IMR-90 (cell line): ENCODE measurements around the gene CRHBP. TPM values are rescaled to one million over a fixed set of nuclear protein-coding genes. Genes with fewer than 3 reads are reported as not detected.

Experiments
- ATAC-seq: fragments of 200-7000 bp; cut with Tn5 transposase; 2 replicates; pipeline ENCODE4 v1.9.1; 2020; ENCODE audit warnings: low read depth, mild to moderate bottlenecking, moderate library complexity
- BruUV-seq: library from RNA; stranded (reverse); fragments of 400-500 nt; replicated peaks from 2 replicates; lab custom pipeline; 2021; lab: Mats Ljungman, UMichigan
- CTCF ChIA-PET: fragments of 300-600 bp; formaldehyde crosslinking; extraction: SDS; loops from one replicate; lab custom pipeline; 2021; ENCODE audit warnings: antibody characterized with exemption; lab: Yijun Ruan, JAX
- POLR2A ChIA-PET: fragments of 300-600 bp; sonication (Branson Sonifier 250); formaldehyde crosslinking; loops from one replicate; lab custom pipeline; 2022; ENCODE audit warnings: antibody characterized with exemption; ENCODE audit not compliant: unreplicated experiment; lab: Charles Lee
- DNase-seq: peaks from one replicate; pipeline ENCODE4 v3.0.0; 2013
- H2AFZ ChIP-seq: replicated peaks from 2 replicates; pipeline ENCODE3; 2013; ENCODE audit warnings: low read length, mild to moderate bottlenecking; ENCODE audit not compliant: poor library complexity
- H2AK5ac ChIP-seq: 2 replicates; pipeline ENCODE4 v1.6.1; 2013; ENCODE audit warnings: low read depth, low read length, inconsistent platforms
- H2AK9ac ChIP-seq: replicated peaks from 2 replicates; pipeline ENCODE3; 2013; ENCODE audit warnings: mild to moderate bottlenecking, low read depth, low read length, moderate library complexity; ENCODE audit not compliant: poor library complexity
- H2BK120ac ChIP-seq: 2 replicates; pipeline ENCODE4 v1.6.1; 2013; ENCODE audit warnings: low read depth, low read length, inconsistent platforms
- H2BK15ac ChIP-seq: 3 replicates; pipeline ENCODE4 v1.6.1; 2013; ENCODE audit warnings: low read depth, low read length, inconsistent platforms
- H2BK20ac ChIP-seq: 2 replicates; pipeline ENCODE4 v1.6.1; 2013; ENCODE audit warnings: low read depth, mild to moderate bottlenecking, inconsistent platforms, low read length, moderate library complexity
- H2BK5ac ChIP-seq: 2 replicates; pipeline ENCODE4 v1.6.1; 2013; ENCODE audit warnings: mild to moderate bottlenecking, low read depth, low read length, inconsistent platforms; ENCODE audit not compliant: poor library complexity, severe bottlenecking
- H3K14ac ChIP-seq: replicated peaks from 2 replicates; pipeline ENCODE4 v1.6.1; 2013; ENCODE audit warnings: low read depth, low read length, inconsistent platforms
- H3K18ac ChIP-seq: 2 replicates; pipeline ENCODE4 v1.6.1; 2013; ENCODE audit warnings: low read depth, low read length, control low read depth
- H3K23ac ChIP-seq: 2 replicates; pipeline ENCODE4 v1.6.1; 2013; ENCODE audit warnings: low read depth, low read length, inconsistent platforms
- H3K27ac ChIP-seq: 2 replicates; pipeline ENCODE4 v1.5.1; 2013; ENCODE audit warnings: mild to moderate bottlenecking, control low read depth, low read length; ENCODE audit not compliant: insufficient read depth
- H3K27me3 ChIP-seq: 2 replicates; pipeline ENCODE4 v1.6.1; 2013; ENCODE audit warnings: low read length; ENCODE audit not compliant: control insufficient read depth, insufficient read depth
- H3K36me3 ChIP-seq: 2 replicates; pipeline ENCODE4 v1.6.1; 2013; ENCODE audit warnings: low read length, mixed read lengths; ENCODE audit not compliant: control insufficient read depth, insufficient read depth
- H3K4ac ChIP-seq: 2 replicates; pipeline ENCODE4 v1.6.1; 2013; ENCODE audit warnings: low read depth, low read length, inconsistent platforms
- H3K4me1 ChIP-seq: 2 replicates; pipeline ENCODE4 v1.6.1; 2013; ENCODE audit warnings: low read length, mixed read lengths; ENCODE audit not compliant: control insufficient read depth, insufficient read depth
- H3K4me2 ChIP-seq: 2 replicates; pipeline ENCODE4 v1.6.1; 2013; ENCODE audit warnings: low read depth, mild to moderate bottlenecking, control low read depth, low read length, moderate library complexity
- H3K4me3 ChIP-seq: 2 replicates; pipeline ENCODE4 v1.5.1; 2013; ENCODE audit warnings: low read depth, mild to moderate bottlenecking, control low read depth, low read length, moderate library complexity; ENCODE audit not compliant: insufficient read depth
- H3K56ac ChIP-seq: 2 replicates; pipeline ENCODE4 v1.6.1; 2013; ENCODE audit warnings: low read length, inconsistent platforms; ENCODE audit not compliant: insufficient read depth; ENCODE audit errors: extremely low read depth
- H3K79me1 ChIP-seq, 2 experiments: 2 replicates each; pipeline ENCODE4 v1.6.1; 2013; ENCODE audit warnings: low read length in 2 of 2, inconsistent platforms in 1 of 2, low read depth in 1 of 2
- H3K9ac ChIP-seq: 2 replicates; pipeline ENCODE4 v1.6.1; 2013; ENCODE audit warnings: low read depth, low read length, control low read depth
- H3K9me1 ChIP-seq: 2 replicates; pipeline ENCODE4 v1.6.1; 2013; ENCODE audit warnings: low read length, inconsistent platforms; ENCODE audit not compliant: insufficient read depth
- H3K9me3 ChIP-seq: 2 replicates; pipeline ENCODE4 v1.6.1; 2013; ENCODE audit warnings: low read length; ENCODE audit not compliant: control insufficient read depth, insufficient read depth
- H4K20me1 ChIP-seq: 2 replicates; pipeline ENCODE4 v1.6.1; 2013; ENCODE audit warnings: low read length, inconsistent platforms; ENCODE audit not compliant: insufficient read depth
- H4K5ac ChIP-seq: 2 replicates; pipeline ENCODE4 v1.6.1; 2013; ENCODE audit warnings: mild to moderate bottlenecking, low read depth, low read length, control low read depth
- H4K8ac ChIP-seq, 2 experiments: 2 replicates each; pipeline ENCODE4 v1.6.1; 2013; ENCODE audit warnings: low read depth in 2 of 2, low read length in 2 of 2, control low read depth in 1 of 2, inconsistent platforms in 1 of 2
- H4K91ac ChIP-seq: 2 replicates; pipeline ENCODE4 v1.6.1; 2013; ENCODE audit warnings: low read depth, low read length, inconsistent platforms; ENCODE audit not compliant: insufficient read depth
- BHLHE40 ChIP-seq: fragments of 150-350 bp; IDR thresholded peaks from 2 replicates; pipeline ENCODE4 v1.6.1; 2016; ENCODE audit warnings: mild to moderate bottlenecking, low read depth, low read length
- CEBPB ChIP-seq: IDR thresholded peaks from 2 replicates; pipeline ENCODE4 v1.6.1; 2012; ENCODE audit warnings: low read depth, low read length, improper control_type of control experiment
- CHD1 ChIP-seq: IDR thresholded peaks from 2 replicates; pipeline ENCODE4 v1.6.1; 2012; ENCODE audit warnings: low read depth, low read length, improper control_type of control experiment
- CTCF ChIP-seq: conservative IDR thresholded peaks from 2 replicates; pipeline ENCODE4 v1.5.1; 2012; ENCODE audit warnings: mild to moderate bottlenecking, low read depth, low read length, improper control_type of control experiment
- FOS ChIP-seq: fragments of 150-350 bp; IDR thresholded peaks from 2 replicates; pipeline ENCODE4 v1.6.1; 2016; ENCODE audit warnings: low read depth, low read length
- MAFK ChIP-seq: IDR thresholded peaks from 2 replicates; pipeline ENCODE4 v1.6.1; 2012; ENCODE audit warnings: low read depth, low read length, improper control_type of control experiment
- MAZ ChIP-seq: IDR thresholded peaks from 2 replicates; pipeline ENCODE4 v1.6.1; 2012; ENCODE audit warnings: low read depth, mild to moderate bottlenecking, low read length, improper control_type of control experiment, moderate library complexity, borderline replicate concordance
- MXI1 ChIP-seq: IDR thresholded peaks from 2 replicates; pipeline ENCODE4 v1.6.1; 2012; ENCODE audit warnings: low read depth, mild to moderate bottlenecking, low read length, moderate library complexity, borderline replicate concordance
- NFE2L2 ChIP-seq: fragments of 150-350 bp; IDR thresholded peaks from 2 replicates; pipeline ENCODE4 v1.6.1; 2016; ENCODE audit warnings: low read depth, mild to moderate bottlenecking, low read length
- POLR2A ChIP-seq: IDR thresholded peaks from 2 replicates; pipeline ENCODE4 v1.6.1; 2012; ENCODE audit warnings: mild to moderate bottlenecking, low read depth, low read length
- RAD21 ChIP-seq: IDR thresholded peaks from 2 replicates; pipeline ENCODE4 v1.6.1; 2012; ENCODE audit warnings: low read length, improper control_type of control experiment
- RCOR1 ChIP-seq: IDR thresholded peaks from 2 replicates; pipeline ENCODE4 v1.6.1; 2012; ENCODE audit warnings: mild to moderate bottlenecking, low read length, improper control_type of control experiment; ENCODE audit not compliant: insufficient replicate concordance
- RFX5 ChIP-seq: IDR thresholded peaks from 2 replicates; pipeline ENCODE4 v1.8.0; 2012; ENCODE audit warnings: low read depth, mild to moderate bottlenecking, low read length, moderate library complexity
- SMC3 ChIP-seq: fragments of 150-350 bp; IDR thresholded peaks from 2 replicates; pipeline ENCODE4 v1.6.1; 2016; ENCODE audit warnings: low read depth, mild to moderate bottlenecking, antibody characterized with exemption, low read length, moderate library complexity
- USF2 ChIP-seq: fragments of 150-350 bp; IDR thresholded peaks from 2 replicates; pipeline ENCODE4 v1.6.1; 2017; ENCODE audit warnings: mild to moderate bottlenecking, antibody characterized with exemption, low read length, low read depth
- WGBS, 2 experiments: methylation state at CpG; one replicate each; pipeline versions ENCODE4 v1.1.5 to v1.1.7; 2013; ENCODE audit warnings: missing lambda C conversion rate in 2 of 2; ENCODE audit not compliant: insufficient read length in 1 of 2; ENCODE audit errors: extremely low coverage in 2 of 2; 5-methylcytosine and 5-hydroxymethylcytosine counted together
- dilution Hi-C: fragments of 300-500 bp; cut with HindIII; formaldehyde crosslinking; loops from one replicate; pipeline ENCODE4 v1.14.3; 2018; ENCODE audit warnings: low sequenced_read_pairs; ENCODE audit not compliant: unreplicated experiment
- in situ Hi-C: fragments of 300-500 bp; cut with MboI; formaldehyde crosslinking; loops from 3 replicates; pipeline ENCODE4 v1.14.3; 2019; ENCODE audit warnings: low sequenced_read_pairs, inconsistent platforms, mixed read lengths
- intact Hi-C: fragments of 100-400 bp; cut with micrococcal nuclease; formaldehyde crosslinking; loops from 2 replicates; pipeline ENCODE4 v1.10.0; 2022
- polyA plus RNA-seq, 3 experiments: library from polyadenylated mRNA; depleted of rRNA; stranded (reverse); fragments of >200 nt; gene quantifications; 2 replicates each; pipeline ENCODE4 v1.2.3, GENCODE V29; 2012; ENCODE audit warnings: low replicate concordance in 1 of 3
- total RNA-seq: library from RNA; depleted of rRNA; stranded (reverse); fragments of >200 nt; gene quantifications from 2 replicates; pipeline ENCODE4 v1.2.3, GENCODE V29; 2012

CRHBP gene
- total and polyA plus RNA-seq, 2 of the 4 experiments (the other 2 are of a cell fraction), result 0.09 TPM; not detected in 1

- Histone ChIP-seq H3K9me3 (no peaks in the 10 kb centered on the region), H4K91ac (no peak overlapping the region), H2BK5ac (no peak overlapping the region), H3K4me1 (no peaks in the 10 kb centered on the region), H3K56ac (no peak overlapping the region), H3K36me3 (no peaks in the 10 kb centered on the region), H3K18ac (no peak overlapping the region), H3K14ac (no peak overlapping the region), H2AK9ac (no peak overlapping the region), H4K5ac (no peak overlapping the region), H2BK120ac (no peak overlapping the region), H3K4ac (no peak overlapping the region), H2AK5ac (no peak overlapping the region), H4K8ac (no peak overlapping the region), H3K9ac (no peak overlapping the region), H2AFZ (no peak overlapping the region), H3K27ac (no peak overlapping the region), H3K9me1 (no peaks in the 10 kb centered on the region; the same call in 1 of the 2 replicates), H3K23ac (no peak overlapping the region), H2BK15ac (no peak overlapping the region), H3K27me3 (peaks cover 7% of the 10 kb centered on the region), H3K4me3 (no peak overlapping the region), H4K20me1 (no peaks in the 10 kb centered on the region), H3K4me2 (no peak overlapping the region), H3K79me1 (no peaks in the 10 kb centered on the region), H2BK20ac (no peak overlapping the region)
- in situ Hi-C loops, result loop anchor here (10.0 kb wide), 2 partner anchors 141 to 411 kb away; no protein-coding TSS in a partner anchor
- BruUV-seq, result no TSS peak
- dilution Hi-C loops, result no loop called here
- intact Hi-C loops, result loop anchor here (1.0 to 5.0 kb wide), 3 partner anchors 148 to 417 kb away; partner anchors contain the start of gene F2R
- POLR2A ChIA-PET, result no interaction called here
- peak; percentile 64 for ATAC-seq
- peak; percentile 69 for DNase-seq
- CTCF ChIA-PET, result interaction anchor here (0.7 to 1.8 kb wide), 4 partner anchors 14 to 364 kb away, joined by 3 to 9 read pairs (median 6); partner anchors contain the start of gene AGGF1
- no CpG with 5 or more reads among the region's 3 CpGs for WGBS, 2 experiments
- peak; percentile 43 for TF ChIP-seq CTCF
- TF ChIP-seq POLR2A, result no peak
- TF ChIP-seq FOS, result no peak
- no peak for TF ChIP-seq RFX5
- TF ChIP-seq CEBPB, result no peak
- TF ChIP-seq BHLHE40, result no peak
- no peak for TF ChIP-seq MAFK
- no peak for TF ChIP-seq MXI1
- TF ChIP-seq SMC3, result peak; percentile 32; the same call in 1 of the 2 replicates
- no peak for TF ChIP-seq USF2
- no peak for TF ChIP-seq CHD1
- peak; percentile 53 for TF ChIP-seq RAD21
- TF ChIP-seq MAZ, result no peak
- no peak for TF ChIP-seq RCOR1
- no peak for TF ChIP-seq NFE2L2
These were observed 63.2 kb downstream of the CRHBP start for GRCh38 chr5:77015938-77016569.
